Nucleus accumbens (tissue), 56 donors: Measurements from ENCODE around the gene BCAR3.
"Not testable (repeated sequence)": the region's sequence is repeated elsewhere in the genome, so short reads cannot be mapped to it uniquely, and the experiment has no call there.

Experiments used
- DNase-seq, 56 donors: peaks; one replicate each; lab custom pipeline; 2025; lab: John Stamatoyannopoulos, UW

Gene BCAR3

DNA sequence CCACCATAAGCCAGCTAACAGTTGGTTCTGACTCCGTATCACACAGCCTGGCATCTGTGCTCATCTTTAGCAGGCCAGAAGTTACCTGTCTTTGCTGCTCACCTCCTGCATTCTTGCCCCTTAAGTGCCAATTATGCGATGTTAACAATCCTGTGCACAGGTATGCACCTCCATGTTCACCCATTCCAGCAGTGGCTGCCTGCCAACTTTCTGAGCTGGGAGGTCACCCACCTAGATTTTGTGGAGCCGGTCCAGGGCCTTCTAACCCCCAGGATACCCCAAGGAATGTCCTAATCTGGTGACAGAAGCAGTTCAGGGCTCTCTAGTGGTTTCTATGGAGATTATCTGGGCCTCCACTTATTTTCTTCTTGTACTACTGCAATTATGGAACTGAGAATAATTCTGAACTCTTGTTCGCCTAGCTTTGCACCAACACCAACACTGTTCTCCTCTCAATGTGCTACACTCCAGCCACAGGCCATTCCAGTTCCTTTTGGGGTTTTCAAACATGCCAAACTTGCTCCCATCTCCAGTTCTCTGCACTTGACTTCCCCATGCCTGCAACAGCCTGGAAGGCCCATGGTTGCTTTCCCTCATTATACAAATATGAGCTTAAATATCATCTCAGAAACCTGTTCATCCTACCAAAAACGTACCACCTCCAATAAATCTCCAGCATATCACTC lies 9.0 kb downstream of the BCAR3 start:
- DNase-seq: no peak

DNA sequence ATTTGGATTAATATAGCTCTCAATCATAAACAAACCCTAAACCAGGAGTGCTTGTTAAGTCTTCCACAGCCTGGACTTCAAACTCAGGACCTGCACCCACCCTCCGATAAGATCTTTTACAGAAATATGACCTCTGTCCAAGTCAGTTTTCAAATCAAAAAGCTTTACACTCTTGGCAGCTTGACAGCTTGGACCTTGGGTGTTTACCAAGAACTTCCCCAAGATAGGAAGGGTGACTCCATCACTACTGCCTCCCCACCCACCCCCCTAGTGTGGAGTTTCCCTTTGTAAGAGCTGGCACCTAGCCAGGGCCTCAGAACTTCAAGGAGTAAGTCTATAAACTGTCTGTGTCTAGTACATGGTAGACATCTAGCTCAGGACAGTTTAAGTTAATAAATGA lies 9.6 kb downstream of the BCAR3 start:
- peak in 1 of 56 donors; percentile 14 for DNase-seq

DNA sequence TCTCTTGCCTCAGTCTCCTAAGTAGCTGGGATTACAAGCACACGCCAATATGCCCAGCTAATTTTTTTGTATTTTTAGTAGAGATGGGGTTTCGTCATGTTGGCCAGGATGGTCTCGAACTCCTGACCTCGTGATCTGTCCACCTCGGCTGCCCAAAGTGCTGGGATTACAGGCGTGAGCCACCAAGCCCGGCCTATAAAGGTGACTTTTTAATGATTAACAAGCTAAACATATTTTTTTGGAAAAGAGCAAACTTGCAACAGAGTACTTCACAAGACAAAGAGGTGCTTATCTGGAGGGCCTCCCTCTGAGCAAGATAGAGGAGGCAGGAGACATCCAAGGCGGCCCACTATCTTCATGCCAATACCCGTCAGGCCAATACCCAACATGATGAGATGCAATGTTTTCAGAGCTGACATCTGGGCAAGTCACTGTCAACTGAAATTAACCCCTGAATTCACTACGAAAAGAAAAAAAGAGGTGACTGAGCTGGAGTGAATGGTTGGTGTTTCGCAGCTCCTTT lies 10.5 kb downstream of the BCAR3 start:
- DNase-seq: no peak

DNA sequence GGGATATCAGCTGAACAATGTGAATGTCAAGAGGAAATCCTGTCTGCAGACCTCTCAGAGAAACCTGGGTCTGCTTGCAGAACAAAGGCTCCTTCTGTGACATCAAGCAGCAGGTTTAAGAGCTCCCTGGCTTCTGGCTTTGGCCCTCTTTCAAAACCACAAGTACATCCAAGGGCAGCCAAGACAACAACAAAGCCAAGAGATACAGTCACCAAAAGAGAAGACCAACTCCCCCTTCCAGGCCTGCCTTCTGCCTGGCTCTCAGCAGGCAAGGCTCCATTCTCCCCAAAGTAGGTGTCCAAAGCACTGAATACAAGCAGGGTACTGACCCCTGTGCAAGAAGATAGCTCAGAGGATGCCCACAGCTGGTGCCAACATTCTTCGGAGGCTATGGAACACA lies 11.5 kb downstream of the BCAR3 start:
- no peak for DNase-seq

DNA sequence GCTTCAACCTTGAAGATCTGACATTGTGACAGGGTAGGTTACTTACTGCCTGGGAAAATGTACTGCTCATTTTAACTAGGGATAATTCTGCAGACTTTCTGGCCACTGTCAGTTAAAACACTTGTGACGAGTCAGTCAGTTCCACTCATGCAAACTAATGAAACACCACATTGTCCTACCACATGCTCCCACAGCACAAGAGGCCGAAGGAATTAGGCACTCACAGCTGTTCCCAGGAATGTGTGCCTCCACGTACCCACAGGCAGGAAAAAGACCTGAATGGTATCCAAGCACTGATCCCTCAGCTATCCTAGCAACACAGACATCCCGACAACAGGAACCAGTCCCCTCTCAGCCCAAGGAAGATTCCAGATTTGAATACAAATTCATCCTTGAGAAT lies 12.3 kb downstream of the BCAR3 start:
- no peak for DNase-seq

DNA sequence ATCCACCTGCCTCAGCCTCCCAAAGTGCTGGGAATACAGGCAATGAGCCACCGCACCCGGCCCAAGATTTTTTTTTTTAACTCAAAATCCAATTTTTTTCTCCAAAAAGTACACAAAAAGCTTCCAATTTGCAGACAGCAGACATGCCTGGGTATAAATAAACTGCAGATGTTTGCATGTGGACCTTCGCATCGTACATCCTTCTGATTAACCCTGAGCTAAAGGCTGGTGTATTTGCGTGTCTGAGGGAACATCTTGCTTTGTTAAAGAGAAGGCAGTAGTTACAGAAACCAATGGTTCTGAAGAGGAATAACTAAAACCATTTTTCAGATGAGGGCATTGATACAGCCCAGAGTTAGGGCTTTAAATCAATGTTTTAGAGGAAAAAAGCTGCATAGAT lies 12.7 kb downstream of the BCAR3 start:
- DNase-seq: no peak

DNA sequence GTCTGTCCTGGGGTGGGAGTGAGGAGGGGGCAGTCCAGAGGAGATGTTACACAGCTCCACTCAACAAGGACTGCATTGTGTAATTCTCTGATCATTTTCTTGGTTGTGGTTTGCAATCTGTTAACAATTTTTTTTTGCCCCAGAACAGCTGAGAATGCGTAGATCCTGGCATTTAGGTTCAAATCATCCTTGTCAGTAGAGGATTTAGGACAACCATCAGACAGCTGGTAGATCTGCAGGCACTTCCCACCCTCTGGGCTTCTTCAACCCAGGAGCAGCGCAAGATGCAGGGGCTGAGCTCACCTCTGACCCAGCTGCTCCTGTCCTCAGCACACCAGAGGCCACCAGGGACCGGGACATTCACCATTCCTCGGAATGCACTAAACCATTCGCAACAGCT lies 13.5 kb downstream of the BCAR3 start:
- no peak for DNase-seq

DNA sequence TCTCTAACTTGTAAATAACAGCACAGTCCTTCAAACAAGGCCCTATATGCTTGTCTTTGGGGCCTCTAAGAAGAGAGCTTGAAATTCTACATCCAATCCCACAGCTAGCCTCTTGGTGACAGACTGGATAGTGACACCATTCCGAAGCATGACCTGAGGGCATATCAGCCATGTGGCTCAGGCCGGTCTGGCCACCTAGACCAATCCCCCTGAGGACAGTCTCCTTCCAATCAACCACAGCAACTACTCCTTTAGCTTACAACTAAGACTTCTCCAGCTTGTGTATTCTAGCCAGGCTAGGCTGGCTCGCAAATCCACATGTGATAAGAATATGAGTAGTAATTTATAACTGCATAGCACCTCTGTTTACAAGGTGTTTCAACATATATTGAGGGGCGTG lies 14.0 kb downstream of the BCAR3 start:
- DNase-seq: no peak

DNA sequence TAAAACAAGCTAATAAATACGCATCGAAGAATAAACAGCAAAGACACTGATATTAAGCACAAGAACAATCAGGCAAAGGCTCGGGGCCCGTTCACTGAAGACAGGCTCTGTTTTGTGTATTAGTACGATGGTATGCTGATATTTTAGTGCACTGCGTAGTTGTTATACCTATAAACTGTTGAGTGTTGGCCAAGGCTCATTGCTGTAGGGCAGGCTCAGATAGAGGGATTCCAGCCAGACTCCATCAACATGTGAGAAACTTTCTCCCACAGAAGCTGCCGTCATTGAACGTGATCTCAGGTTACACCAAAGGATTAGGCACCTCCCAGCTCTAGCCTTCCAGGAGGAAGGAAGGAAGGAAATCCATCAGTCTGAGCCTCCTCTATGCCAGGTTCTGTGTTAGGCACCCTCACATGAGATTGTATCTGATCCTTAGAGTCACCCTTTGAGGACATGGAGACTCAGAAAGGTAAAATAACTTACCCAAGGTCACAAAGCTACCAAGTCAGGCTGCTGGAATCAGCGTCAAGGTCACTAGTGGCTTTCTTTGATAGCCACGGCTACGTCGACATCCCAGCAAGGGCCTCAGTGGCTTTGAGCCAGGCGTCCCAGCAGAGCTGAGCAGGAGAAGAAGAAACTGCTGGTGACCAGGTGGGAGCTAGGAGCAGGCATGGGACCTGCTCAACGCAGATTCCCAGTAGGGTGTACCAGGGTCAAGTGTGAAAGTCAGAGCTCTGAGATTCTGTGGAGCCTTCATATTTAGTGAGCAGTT lies 14.8 kb downstream of the BCAR3 start:
- DNase-seq: no peak

DNA sequence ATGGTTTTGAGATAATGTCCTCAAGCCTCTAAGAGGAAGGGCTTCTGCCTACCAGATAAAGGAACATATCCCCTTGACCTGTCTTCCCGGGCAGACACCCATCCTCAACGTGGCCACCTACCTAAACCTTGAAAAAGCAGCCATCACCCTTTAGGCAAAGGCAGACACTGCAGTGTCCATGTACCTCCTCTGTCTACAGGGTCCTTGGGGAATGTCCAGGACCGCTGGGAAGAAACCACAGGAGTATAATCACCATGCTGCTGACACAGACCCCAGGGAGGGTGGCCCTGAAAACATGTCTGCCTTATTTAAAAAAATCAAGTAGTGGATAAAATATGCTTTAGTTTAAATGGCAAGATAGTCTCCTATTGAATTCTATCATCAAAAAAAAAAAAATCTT lies 16.6 kb downstream of the BCAR3 start:
- DNase-seq: no peak

DNA sequence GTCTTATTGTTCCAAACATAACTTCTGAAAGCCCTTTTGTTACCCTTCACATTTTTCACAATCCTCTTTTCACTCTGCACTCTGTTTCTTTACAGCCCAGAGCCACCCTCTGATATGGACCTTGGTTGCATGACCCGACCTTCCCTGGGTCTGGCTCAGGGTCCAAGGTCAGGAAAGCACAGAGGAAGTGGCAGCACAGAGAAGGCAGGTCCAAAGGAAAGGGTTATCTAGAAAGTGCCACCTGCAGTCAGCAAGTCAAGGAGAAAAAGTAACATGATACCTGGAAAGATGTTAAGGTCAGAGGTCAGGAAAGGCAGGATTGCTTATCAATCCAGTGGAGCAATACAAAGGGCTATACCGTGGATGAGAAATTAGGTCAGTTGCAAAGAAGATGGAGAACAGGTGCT lies 18.4 kb downstream of the BCAR3 start:
- no peak for DNase-seq

DNA sequence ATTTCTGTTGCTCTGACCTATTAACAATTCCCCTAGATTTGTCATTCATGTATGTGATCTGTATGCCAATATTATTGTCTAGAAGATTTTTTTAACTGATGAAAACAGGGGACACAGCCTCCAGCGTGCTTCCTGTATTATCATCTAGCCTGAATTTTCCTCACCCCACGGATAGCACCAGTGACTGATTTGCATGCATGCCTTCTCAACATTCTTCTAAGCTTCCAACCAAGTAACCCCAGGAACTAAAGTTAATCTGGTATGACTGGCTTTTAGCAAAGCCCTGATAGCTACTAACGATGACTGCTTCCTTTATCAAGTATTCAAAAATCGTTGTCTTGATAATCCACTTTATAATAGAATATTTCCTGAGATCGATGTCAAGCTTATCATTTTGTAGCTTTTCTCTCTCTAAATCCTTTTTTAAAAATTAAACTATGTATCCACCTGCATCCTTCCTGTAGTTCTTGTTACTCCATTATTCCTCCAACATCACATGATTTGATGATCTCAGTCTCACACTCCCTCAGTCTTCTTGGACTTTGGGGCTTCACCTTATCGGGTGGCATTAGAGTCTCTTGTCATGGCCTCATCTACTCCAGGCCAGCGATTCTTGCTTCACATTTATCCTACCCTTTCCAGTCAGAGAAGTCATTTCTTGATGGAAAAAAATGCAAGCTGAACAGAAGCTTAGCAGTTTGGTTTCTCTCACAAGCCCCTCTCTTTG lies 19.0 kb downstream of the BCAR3 start:
- DNase-seq: no peak

DNA sequence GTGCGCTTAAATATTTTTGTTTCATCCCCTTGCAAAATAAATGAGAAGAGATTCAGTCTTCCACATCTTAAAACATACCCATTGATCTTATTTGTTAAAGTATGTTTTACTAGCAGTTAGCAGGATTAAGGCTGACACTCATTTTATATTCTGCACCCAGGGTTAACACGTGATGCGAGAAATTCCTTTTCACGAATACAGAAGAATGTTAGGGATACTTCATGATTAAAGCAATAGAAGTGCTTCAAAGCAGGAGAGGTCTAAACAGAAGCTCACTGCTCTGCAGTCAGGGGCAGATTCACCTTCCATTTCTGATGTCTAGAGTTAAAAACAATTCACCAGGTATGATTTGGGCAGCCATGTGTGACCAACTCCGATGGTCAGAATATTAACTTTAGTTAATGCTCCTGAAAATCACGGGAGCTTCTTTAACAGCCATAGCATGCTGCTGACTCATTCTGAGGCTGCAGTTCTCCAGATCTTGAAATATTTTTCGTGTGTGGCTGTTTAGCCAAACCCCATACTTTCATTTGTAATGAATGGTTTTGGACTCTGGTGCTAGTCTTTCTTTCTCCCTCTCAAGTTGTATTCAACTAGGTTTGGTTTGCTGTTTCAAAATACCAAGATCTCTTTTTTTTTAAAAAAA lies 19.7 kb downstream of the BCAR3 start:
- DNase-seq: no peak

DNA sequence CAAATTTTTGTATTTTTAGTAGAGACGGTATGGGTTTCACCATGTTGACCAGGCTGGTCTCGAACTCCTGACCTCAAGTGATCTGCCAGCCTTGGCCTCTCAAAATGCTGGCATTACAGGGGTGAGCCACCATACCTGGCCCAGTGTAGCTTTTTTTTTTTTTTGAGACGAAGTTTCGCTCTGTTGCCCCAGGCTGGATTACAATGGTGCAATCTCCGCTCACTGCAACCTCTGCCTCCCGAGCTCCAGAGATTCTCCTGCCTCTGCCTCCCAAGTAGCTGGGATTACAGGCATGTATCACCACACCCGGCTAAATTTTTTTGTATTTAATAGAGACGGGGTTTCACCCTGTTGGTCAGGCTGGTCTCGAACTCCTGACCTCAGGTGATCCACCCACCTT lies 20.3 kb downstream of the BCAR3 start:
- DNase-seq: not testable (repeated sequence)

DNA sequence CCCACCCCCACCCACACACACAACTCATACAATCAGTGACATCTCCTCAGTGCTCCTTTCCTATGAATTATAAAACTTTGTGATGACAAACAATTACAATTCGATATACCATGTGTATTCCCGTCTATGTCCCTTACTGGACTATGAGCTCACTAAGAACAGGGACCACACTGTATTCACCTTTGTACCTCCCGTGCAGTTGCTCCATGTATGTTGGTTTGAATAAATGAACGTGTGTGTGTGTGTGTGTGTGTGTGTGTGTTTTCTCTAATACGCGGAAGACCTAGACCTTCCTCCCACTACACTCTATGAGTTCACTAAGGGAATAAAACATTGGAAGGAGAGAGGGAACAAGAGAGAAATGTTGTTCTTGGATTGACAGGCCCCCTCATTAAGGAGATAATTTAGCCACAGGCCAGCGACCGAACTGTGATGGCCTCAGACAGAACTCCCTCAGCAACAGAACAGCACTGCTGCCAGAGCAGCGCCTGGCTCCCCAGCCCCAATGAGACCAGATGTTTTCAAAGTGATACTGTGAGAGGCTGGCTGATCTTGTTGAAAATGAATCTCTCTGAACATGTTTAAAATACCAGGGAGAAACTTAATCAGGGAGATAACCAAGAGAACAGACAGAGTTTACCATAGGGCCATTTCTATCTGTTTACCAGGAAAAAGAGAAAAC lies 21.7 kb downstream of the BCAR3 start:
- peak in 1 of 56 donors; percentile 14 for DNase-seq

DNA sequence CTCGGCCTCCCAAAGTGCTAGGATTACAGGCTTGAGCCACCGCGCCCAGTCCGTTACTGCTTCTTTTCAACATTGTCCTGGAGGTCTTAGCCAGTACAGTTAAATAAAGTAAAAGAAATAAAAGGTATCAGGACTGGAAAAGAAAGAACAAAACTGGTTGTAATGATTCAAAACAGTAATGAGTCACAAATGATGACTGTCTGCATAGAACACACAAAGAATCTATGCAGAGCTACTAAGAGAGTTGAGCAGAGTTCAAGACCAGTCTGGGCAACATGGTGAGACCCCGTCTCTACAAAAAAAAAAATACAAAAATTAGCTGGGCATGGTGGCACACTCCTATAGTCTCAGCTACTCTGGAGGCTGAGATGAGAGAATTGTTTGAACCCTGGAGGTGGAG lies 23.4 kb downstream of the BCAR3 start:
- no peak for DNase-seq

DNA sequence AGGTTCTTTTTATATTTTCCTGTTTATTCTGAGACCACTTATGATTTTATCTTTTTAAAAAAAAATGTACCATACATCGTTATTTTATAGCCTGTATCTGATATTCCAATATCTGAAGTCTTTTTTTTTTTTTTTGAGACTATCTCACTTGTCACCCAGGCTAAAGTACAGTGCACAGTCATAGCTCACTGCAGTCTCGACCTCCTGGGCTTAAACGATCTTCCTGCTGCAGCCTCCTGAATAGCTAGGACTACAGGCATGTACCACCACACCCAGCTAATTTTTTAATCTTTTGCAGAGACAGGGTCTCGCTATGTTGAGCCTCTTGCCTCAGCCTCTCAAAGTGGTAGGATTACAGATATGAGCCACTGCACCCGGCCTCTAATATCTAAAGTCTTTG lies 25.1 kb downstream of the BCAR3 start:
- DNase-seq: no peak

DNA sequence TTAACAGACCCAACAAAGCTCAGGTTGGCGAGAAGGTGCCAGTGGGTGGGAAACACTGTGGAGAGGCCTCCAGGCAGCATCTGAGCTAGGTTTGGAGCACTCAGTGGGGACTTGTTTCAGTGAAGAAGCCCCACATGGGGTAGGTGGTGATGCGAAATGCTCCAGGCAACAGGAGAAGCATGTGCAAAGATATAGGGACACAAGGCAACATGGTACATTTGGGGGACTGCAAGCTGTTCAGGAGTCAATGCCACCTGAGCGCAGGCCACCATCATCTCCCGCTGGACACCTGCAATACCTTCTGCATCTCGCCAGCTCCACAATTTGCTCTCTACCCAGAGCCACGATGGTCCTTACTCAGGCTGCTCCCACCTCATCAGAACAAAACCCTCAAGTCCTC lies 28.0 kb downstream of the BCAR3 start:
- DNase-seq: no peak

DNA sequence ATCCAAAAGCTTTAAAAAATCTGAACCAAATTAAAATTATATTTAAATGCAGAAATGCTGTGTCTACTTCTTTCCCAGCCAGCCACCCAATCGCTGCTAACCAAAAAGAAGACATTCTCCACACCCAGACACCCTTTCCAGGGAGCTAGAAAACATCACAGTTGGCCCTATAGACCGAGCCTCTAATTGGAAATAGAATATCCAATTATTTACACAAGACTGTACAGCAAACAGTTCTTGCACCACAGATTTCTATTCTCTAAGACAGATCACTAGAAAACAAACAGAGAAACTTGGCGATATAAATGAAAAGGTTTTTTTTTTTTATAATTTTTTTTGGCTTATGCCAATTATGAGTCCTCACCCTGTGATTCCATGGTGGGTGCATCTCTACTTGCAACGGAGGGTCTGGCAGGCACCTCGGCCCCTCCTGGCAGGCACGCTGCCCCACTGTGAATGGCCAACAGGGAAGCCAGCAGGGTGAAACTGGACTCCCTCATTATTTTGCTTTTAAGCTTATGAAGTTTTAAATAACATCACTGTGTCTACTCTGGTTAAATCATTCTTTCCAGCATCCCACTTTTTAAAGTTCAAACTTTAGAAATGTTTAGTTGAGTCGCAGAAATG lies 29.2 kb downstream of the BCAR3 start:
- DNase-seq: no peak

DNA sequence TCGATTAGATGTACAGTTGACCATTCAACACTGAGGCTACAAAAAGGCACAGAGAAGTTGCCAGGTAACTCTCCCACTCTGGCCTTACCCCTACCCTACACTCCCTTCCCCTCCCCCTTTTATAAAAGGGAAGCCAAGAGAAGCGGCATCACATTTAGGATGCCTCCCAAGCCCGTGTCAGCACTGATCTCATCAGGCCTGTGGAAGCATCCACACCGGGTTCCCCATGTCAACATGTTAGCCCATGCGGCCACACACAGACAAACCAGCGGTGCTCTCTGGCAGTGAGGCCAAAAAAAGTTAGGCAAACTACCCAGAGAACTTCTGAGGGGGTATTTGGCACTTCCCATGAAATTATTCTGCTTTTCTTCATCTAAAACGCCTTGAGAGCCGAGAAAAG lies 29.9 kb downstream of the BCAR3 start:
- no peak for DNase-seq
